Activated CD4-positive, alpha-beta memory T cell treated with anti-CD3 and anti-CD28 coated beads, Interleukin-2, amount 10 ng/mL, durations not matched to agents 7 days and 5 days (primary cell): ENCODE data around the gene PCSK6. TPM values are rescaled to one million over a fixed set of nuclear protein-coding genes. Genes with fewer than 3 reads are reported as not detected.

Experiments used
- CTCF ChIA-PET: fragments of 350-600 bp; sonication (Branson Sonifier 250); formaldehyde crosslinking; loops from one replicate; lab custom pipeline; 2021; ENCODE audit warnings: antibody characterized with exemption, inconsistent platforms; lab: Charles Lee
- POLR2A ChIA-PET: fragments of 350-600 bp; sonication (Branson Sonifier 250); formaldehyde crosslinking; loops from one replicate; lab custom pipeline; 2021; ENCODE audit warnings: antibody characterized with exemption; lab: Charles Lee
- DNase-seq: peaks from one replicate; pipeline ENCODE4 v3.0.0-alpha.2; 2020
- H3K27ac Mint-ChIP-seq: one replicate; pipeline ENCODE4 v1.8.0; 2021; ENCODE audit warnings: mild to moderate bottlenecking, mixed read lengths
- H3K27me3 Mint-ChIP-seq: one replicate; pipeline ENCODE4 v1.8.0; 2021; ENCODE audit warnings: mixed read lengths
- H3K36me3 Mint-ChIP-seq: one replicate; pipeline ENCODE4 v1.8.0; 2021; ENCODE audit warnings: low read depth, mixed read lengths
- H3K4me1 Mint-ChIP-seq: one replicate; pipeline ENCODE4 v1.8.0; 2021; ENCODE audit warnings: mixed read lengths
- H3K4me3 Mint-ChIP-seq: one replicate; pipeline ENCODE4 v1.8.0; 2021; ENCODE audit warnings: mild to moderate bottlenecking, mixed read lengths
- H3K9me3 Mint-ChIP-seq: one replicate; pipeline ENCODE4 v1.8.0; 2021; ENCODE audit warnings: mixed read lengths
- total RNA-seq, 2 experiments: library from RNA; stranded (reverse); gene quantifications; one replicate each; pipeline ENCODE4 v1.2.3, GENCODE V29; 2021

The PCSK6 gene
- total RNA-seq, result under 1 TPM; 0.53 to 0.58 TPM

GRCh38 chr15:101489599-101490407 lies at the start of gene PCSK6:
Gene PCSK6 (minus strand): TSS chr15:101489707. CDS start chr15:101489670, 37 bp downstream.
- Mint-ChIP-seq H3K27me3 (peaks cover 59% of the 10 kb centered on the region), H3K9me3 (no peaks in the 10 kb centered on the region), H3K36me3 (no peaks in the 10 kb centered on the region), H3K27ac (no peak within 1 kb of the TSS), H3K4me1 (peaks cover 1% of the 10 kb centered on the region), H3K4me3 (no peak within 1 kb of the TSS)
- POLR2A ChIA-PET, result interaction anchor here (1.6 kb wide), 1 partner anchor 10 kb away, joined by 4 read pairs; no protein-coding TSS in a partner anchor
- no peak for DNase-seq
- CTCF ChIA-PET, result interaction anchor here (0.9 to 1.1 kb wide), 2 partner anchors 11 to 13 kb away, joined by 3 to 4 read pairs; no protein-coding TSS in a partner anchor

GRCh38 chr15:101538996-101539395 lies 49.5 kb upstream of the PCSK6 start:
- no peaks in the 10 kb centered on the region for H3K9me3 Mint-ChIP-seq
- no peaks in the 10 kb centered on the region for H3K27me3 Mint-ChIP-seq
- DNase-seq, result no peak
- ChIA-PET POLR2A (no interaction called here), CTCF (no interaction called here)
- no peaks in the 10 kb centered on the region for H3K4me1 Mint-ChIP-seq
- H3K36me3 Mint-ChIP-seq, result no peaks in the 10 kb centered on the region
- H3K27ac Mint-ChIP-seq, result no peak overlapping the region
- no peak overlapping the region for H3K4me3 Mint-ChIP-seq

GRCh38 chr15:101538177-101538576 lies 48.7 kb upstream of the PCSK6 start:
- H3K4me1 Mint-ChIP-seq, result no peaks in the 10 kb centered on the region
- no peaks in the 10 kb centered on the region for H3K9me3 Mint-ChIP-seq
- CTCF ChIA-PET, result no interaction called here
- H3K27me3 Mint-ChIP-seq, result no peaks in the 10 kb centered on the region
- no peak for DNase-seq
- POLR2A ChIA-PET, result no interaction called here
- no peak overlapping the region for H3K4me3 Mint-ChIP-seq
- H3K27ac Mint-ChIP-seq, result no peak overlapping the region
- no peaks in the 10 kb centered on the region for H3K36me3 Mint-ChIP-seq

- Mint-ChIP-seq H3K27me3 (no peaks in the 10 kb centered on the region), H3K4me3 (no peak overlapping the region)
- CTCF ChIA-PET, result interaction anchor here (0.6 kb wide), 1 partner anchor 235 kb away, joined by 5 read pairs; no protein-coding TSS in a partner anchor
Observed at GRCh38 chr15:101537483-101538080, 48.1 kb upstream of the PCSK6 start.

GRCh38 chr15:101536875-101537405 lies 47.4 kb upstream of the PCSK6 start:
- no peak for DNase-seq
- Mint-ChIP-seq H3K4me3 (no peak overlapping the region), H3K9me3 (no peaks in the 10 kb centered on the region), H3K36me3 (no peaks in the 10 kb centered on the region), H3K27me3 (no peaks in the 10 kb centered on the region), H3K4me1 (no peaks in the 10 kb centered on the region), H3K27ac (no peak overlapping the region)
- ChIA-PET POLR2A (no interaction called here), CTCF (interaction anchor here (0.6 kb wide), 1 partner anchor 234 kb away, joined by 5 read pairs; no protein-coding TSS in a partner anchor)

More at GRCh38 chr15:101537483-101538080, 48.1 kb upstream of the PCSK6 start:
- Mint-ChIP-seq H3K27ac (no peak overlapping the region), H3K36me3 (no peaks in the 10 kb centered on the region), H3K9me3 (no peaks in the 10 kb centered on the region), H3K4me1 (no peaks in the 10 kb centered on the region)
- POLR2A ChIA-PET, result no interaction called here
- DNase-seq, result no peak

GRCh38 chr15:101536166-101536874 lies 46.8 kb upstream of the PCSK6 start:
- H3K9me3 Mint-ChIP-seq, result no peaks in the 10 kb centered on the region
- no peaks in the 10 kb centered on the region for H3K4me1 Mint-ChIP-seq
- ChIA-PET CTCF (no interaction called here), POLR2A (no interaction called here)
- no peaks in the 10 kb centered on the region for H3K27me3 Mint-ChIP-seq
- DNase-seq, result no peak
- no peak overlapping the region for H3K27ac Mint-ChIP-seq
- H3K4me3 Mint-ChIP-seq, result no peak overlapping the region
- H3K36me3 Mint-ChIP-seq, result no peaks in the 10 kb centered on the region

- POLR2A ChIA-PET, result no interaction called here
- Mint-ChIP-seq H3K4me3 (no peak overlapping the region), H3K27ac (no peak overlapping the region), H3K27me3 (no peaks in the 10 kb centered on the region), H3K36me3 (no peaks in the 10 kb centered on the region), H3K4me1 (no peaks in the 10 kb centered on the region), H3K9me3 (no peaks in the 10 kb centered on the region)
- no peak for DNase-seq
- CTCF ChIA-PET, result no interaction called here
Observed at GRCh38 chr15:101535170-101535902, 45.8 kb upstream of the PCSK6 start.

GRCh38 chr15:101534376-101534970 lies 45.0 kb upstream of the PCSK6 start:
- Mint-ChIP-seq H3K9me3 (no peaks in the 10 kb centered on the region), H3K27me3 (no peaks in the 10 kb centered on the region), H3K36me3 (no peaks in the 10 kb centered on the region), H3K4me1 (no peaks in the 10 kb centered on the region), H3K4me3 (no peak overlapping the region), H3K27ac (no peak overlapping the region)
- ChIA-PET POLR2A (no interaction called here), CTCF (no interaction called here)
- no peak for DNase-seq

- POLR2A ChIA-PET, result no interaction called here
- CTCF ChIA-PET, result no interaction called here
- no peaks in the 10 kb centered on the region for H3K27me3 Mint-ChIP-seq
- no peak for DNase-seq
- no peaks in the 10 kb centered on the region for H3K9me3 Mint-ChIP-seq
- no peaks in the 10 kb centered on the region for H3K36me3 Mint-ChIP-seq
- no peak overlapping the region for H3K27ac Mint-ChIP-seq
- no peaks in the 10 kb centered on the region for H3K4me1 Mint-ChIP-seq
- no peak overlapping the region for H3K4me3 Mint-ChIP-seq
Observed at GRCh38 chr15:101533371-101534140, 44.0 kb upstream of the PCSK6 start.

GRCh38 chr15:101532865-101533264 lies 43.4 kb upstream of the PCSK6 start:
- no peaks in the 10 kb centered on the region for H3K36me3 Mint-ChIP-seq
- CTCF ChIA-PET, result no interaction called here

GRCh38 chr15:101531170-101531569 lies 41.7 kb upstream of the PCSK6 start:
- Mint-ChIP-seq H3K4me1 (no peaks in the 10 kb centered on the region), H3K4me3 (no peak overlapping the region), H3K36me3 (no peaks in the 10 kb centered on the region), H3K9me3 (no peaks in the 10 kb centered on the region), H3K27me3 (no peaks in the 10 kb centered on the region), H3K27ac (no peak overlapping the region)
- CTCF ChIA-PET, result no interaction called here
- no peak for DNase-seq
- POLR2A ChIA-PET, result no interaction called here

More at GRCh38 chr15:101532865-101533264, 43.4 kb upstream of the PCSK6 start:
- no peak for DNase-seq
- Mint-ChIP-seq H3K27ac (no peak overlapping the region), H3K27me3 (no peaks in the 10 kb centered on the region), H3K4me1 (no peaks in the 10 kb centered on the region), H3K4me3 (no peak overlapping the region), H3K9me3 (no peaks in the 10 kb centered on the region)
- POLR2A ChIA-PET, result no interaction called here
